NCI-H187 treated with DMSO at 0.1 percent for 48 hours (cell line): ENCODE results near the gene C1orf50.
"Not testable (repeated sequence)": the region's sequence is repeated elsewhere in the genome, so short reads cannot be mapped to it uniquely, and the experiment has no call there.

Source experiments
- DNase-seq: peaks from one replicate; lab custom pipeline; 2025; lab: John Stamatoyannopoulos, UW

Gene C1orf50

DNA sequence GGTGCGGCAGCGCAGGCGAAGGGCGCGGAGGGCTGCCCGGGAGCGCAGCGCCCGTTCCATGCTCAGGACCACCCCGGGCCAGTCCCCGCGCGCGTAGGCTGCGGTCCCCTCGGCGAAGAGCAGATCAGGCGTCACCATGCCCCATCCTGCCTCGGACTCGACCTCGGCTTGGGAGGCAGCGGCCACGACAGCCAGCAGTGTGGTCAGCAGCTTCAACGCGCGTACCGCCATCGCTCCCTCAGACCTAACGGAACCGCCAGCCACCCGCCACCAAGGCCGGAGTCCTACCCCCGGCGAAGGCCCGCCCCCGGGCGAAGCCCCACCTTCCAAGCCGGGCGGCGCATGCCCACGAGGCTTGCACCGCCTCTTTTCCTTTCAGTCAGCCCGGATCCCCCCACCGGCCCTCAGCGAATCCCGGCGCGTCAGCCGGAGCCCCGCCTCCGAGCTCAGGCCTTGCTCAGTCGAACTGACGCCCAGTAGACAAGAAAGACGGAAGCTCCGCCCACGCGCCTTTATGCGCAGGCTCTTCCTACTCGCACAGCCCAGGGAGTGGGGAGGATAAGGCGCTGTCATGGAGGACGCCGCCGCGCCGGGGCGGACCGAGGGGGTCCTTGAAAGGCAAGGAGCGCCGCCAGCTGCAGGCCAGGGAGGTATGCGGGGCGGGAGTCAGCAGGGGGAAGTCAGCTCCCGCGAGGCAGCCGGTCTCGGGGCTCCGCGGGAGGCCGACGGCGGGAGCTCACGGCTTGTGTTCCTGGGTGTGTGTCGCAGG lies at the start of gene C1orf50, which contains the start of gene P3H1:
C1orf50 (plus strand) TSS at position 509 of the 769 bp plus-strand sequence; CDS start at position 572, 63 bp downstream.
P3H1 (minus strand) TSS at position 288 of the 769 bp plus-strand sequence; CDS start at position 231, 57 bp downstream.
- DNase-seq, result peak; percentile 87

DNA sequence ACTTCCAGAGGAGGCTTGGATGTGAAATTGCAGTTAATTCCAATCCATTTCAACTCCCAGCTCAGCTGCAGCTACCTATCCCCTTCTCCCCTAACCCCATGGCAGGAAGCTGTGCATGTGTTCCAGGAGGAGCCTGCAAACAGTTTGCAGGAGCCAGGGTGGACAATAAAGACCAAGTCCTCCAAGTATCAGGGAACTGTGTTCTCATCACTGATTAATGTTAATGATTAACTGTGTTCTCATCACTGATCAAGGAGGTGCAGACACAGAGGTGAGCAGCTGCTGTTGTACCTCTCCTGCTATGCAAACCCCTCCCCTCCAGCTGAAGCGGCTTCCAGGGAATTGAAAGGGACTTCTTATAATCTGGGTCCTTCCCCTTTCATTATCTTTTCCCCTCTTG lies 46.2 kb upstream of the C1orf50 start:
- no peak for DNase-seq

DNA sequence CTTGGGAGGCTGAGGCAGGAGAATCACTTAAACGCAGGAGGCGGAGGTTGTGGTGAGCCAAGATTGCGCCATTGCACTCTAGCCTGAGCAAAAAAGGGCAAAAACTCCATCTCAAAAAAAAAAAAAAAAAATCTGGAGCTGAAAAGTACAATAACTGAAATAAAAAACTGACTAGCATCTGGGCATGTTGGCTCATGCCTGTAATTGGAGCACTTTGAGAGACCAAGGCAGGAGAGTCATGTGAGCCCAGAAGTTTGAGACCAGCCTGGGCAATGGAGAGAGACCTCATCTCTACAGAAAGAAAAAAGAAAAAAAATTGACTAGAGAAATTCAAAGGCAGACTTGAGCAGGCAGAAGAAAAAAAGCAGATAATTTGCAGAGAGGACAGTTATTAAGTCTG lies 45.1 kb upstream of the C1orf50 start:
- DNase-seq, result no peak

DNA sequence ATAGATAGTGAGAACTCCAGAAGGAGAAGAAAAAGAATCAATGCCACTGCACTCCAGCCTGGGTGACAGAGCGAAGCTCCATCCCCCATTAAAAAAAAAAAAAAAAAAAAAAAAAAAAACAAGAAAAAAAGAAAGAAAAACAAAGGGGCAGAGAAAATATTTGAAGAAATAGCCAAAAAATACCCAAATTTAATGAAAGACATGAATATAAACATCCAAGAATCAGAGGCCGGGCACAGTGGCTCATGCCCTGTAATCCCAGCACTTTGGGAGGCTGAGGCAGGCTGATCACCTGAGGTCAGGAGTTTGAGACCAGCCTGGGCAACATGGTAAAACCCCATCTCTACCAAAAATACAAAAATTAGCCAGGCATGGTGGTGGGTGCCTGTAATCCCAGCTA lies 44.6 kb upstream of the C1orf50 start:
- DNase-seq, result not testable (repeated sequence)

DNA sequence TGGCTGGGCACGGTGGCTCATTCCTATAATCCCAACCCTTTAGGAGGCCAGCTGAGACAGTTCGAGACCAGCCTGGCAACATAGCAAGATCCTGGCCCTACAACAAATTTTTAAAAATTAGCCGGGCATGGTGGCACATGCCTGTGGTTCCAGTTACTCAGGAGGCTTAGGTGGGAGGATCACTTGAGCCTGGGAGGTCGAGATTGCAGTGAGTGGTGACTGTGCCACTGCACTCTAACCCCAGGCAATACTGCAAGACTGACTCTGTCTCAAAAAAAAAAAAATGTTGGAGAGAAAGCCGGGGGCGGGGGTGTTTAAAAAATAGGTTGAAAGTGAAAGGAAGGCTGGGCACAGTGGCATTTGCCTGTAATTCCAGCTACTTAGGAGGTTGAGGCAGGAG lies 43.5 kb upstream of the C1orf50 start:
- no peak for DNase-seq

GRCh38 chr1:42725820-42726219 lies 41.2 kb upstream of the C1orf50 start:
- DNase-seq, result not testable (repeated sequence)

DNA sequence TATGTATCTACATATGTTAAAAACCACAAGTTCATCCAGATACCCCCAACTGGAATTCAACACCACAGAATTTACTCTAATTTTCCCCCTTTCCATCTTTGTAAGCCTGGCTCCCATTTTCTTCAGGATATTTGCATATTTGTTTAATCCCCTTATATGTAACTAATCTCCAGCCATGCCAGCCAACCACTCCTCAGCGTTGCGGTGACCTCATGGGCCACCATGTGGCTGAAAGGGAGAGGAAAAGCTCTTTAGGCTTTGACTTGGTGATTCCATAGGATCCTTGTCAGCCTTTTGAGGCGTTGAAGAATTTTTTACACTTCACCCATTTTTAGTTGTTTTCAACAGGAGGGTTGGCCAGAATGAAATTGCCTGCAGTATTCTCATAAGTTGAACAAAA lies 37.0 kb upstream of the C1orf50 start:
- no peak for DNase-seq

GRCh38 chr1:42730988-42731387 lies 36.1 kb upstream of the C1orf50 start:
- no peak for DNase-seq

DNA sequence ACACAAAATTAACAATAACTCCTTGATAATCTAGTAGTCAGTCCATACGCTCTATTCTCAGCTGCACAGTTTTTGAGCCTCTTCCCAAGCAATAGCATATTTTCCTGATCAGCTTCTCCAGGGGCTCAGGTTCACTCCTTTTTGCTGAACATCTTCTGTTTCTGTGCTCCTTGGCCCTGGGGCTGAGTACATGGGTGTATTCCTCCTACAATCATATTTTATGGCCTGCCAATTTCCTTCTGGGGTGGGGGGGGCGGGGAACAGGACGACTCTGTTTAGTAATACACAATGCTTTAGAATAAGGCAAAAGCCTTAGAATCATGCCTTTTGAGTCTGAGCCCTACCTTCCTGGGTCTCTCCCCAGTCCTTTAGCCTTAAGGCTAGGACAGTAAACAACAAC lies 35.5 kb upstream of the C1orf50 start:
- DNase-seq, result no peak

DNA sequence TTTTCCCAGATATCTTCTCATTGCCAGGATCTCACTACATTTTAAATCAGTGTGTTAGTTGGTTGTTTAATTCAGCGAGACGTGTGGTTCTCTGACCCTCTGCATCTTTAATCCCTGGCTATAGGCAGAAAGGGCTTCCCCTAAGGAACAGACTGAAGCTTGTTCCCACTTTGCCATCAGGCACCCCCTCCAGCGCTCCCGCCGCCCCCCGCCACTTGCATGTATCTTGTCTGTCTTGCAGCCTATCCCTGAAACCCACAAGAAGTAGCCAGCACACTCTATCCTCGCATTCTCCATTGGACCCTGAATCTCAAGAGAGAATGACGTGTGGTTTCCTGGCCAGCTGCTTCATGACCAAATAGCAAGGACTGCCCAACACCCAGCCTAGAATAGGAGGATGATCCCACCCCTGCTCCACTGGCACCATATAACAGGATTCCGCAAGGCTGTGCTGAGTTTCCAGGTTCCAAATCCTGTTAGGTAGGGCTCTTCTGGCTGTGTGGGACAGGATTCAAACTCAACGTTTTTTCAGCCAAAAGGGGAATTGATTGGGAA lies 34.8 kb upstream of the C1orf50 start:
- no peak for DNase-seq

- DNase-seq, result no peak
Observed at GRCh38 chr1:42733415-42734200, 33.4 kb upstream of the C1orf50 start.

DNA sequence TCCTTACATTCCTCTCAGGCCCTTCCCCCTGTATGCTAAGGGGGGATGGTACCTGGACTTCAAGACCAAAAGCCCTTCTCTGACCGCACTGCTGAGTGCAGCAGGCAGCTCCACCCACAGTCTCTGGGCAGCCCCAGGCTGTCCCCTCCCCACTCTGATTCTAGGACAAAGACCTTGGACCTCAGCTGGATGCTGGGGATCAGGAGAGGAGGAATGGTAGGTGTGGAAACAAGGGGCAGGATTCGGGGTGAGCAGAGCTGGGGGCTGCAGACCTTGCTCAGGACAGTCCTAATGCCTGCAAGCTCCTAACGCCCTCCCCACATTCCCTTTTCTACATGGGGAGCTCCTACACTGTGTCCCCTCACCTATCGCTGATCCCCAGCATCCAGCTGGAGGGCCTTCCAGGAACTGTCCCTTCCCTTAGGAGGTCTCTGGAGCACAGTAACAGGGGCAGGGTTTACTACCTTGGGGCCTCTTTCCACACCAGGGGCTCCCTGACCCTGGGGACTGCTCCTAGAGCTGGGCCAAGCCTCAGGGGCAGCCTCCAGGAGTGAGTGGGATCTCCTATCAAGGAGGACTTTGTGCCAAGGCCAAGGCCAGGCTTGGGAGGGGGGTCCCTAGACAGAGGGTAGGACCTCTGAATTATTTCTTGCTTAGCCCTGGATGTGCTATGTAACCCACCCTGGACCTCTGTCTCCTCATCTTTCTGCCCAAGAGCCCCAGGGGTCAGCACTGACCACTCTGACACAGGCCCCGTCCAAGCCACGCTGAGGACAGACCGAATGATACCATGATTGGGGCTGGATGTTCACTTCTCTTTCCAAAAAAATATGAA lies 32.6 kb upstream of the C1orf50 start:
- DNase-seq, result no peak

DNA sequence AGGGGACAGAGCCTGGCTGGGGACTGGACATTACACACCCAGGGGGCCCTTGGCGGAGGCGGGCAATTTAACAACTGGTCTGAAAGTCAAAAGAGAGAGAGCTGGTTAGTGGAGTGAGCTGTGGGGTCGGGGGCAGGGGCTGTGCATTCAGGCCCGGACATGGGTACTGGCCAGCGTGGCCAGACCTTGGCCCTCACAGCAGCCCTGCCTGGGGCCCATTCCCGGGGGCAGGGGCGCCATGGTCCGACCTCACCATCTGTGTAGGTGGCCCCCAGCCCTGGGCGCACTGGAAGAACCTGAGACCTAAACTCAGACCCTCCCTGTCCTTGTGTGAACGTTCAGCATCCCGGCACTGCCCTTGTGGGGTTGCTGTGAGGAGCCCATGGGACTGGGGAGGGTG lies 32.0 kb upstream of the C1orf50 start:
- no peak for DNase-seq

DNA sequence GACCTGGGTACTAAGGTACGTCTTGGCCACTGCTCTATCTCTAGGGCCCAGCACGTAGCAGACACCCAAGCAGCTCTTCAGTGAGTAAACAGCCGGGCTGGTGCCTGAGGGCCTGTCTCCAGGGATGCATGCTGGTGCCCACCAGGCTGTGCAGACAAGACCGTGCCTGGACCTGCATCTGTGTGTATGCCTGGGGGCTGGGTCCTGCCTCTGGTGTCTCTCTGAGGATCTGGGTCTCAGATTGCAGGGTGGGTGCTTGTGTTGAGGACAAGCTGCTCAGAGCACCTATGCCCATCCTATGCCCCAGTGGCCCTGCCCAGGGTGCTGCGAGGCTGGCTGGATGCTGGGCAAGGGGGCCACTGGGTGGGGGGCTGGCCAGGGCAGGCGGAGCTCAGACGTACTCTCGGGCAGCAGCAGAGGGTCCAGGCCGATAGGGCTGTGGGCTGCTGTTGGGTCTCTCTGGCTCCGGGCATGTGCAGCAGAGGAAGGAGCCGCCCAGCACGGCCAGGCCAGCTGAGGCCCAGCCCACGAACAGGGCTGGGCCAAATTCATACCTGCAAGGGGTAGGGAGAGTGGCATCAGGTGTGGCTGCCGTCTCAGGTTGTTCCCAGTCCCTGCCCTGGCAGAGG lies 31.5 kb upstream of the C1orf50 start:
- DNase-seq, result no peak

DNA sequence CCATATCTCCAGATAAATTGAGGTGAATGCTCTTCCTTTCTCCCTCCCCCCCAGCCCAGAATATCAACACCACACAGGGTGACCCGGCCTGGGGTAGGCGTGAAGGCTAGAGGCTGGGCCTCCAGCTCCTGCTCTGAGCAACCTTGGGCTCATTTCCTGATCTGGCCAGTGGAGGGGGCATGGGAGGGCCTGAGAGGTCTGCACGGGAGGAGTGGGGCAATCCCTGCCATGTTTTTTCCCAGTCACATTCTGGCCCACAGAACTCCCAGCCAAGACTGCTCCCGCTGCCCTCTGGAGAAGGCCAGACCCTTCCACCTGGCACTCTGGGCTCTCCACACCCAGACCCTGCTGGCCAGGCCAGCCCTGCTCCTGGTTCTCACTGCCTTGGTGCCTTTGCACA lies 30.9 kb upstream of the C1orf50 start:
- no peak for DNase-seq

GRCh38 chr1:42736571-42737200 lies 30.4 kb upstream of the C1orf50 start:
- no peak for DNase-seq

DNA sequence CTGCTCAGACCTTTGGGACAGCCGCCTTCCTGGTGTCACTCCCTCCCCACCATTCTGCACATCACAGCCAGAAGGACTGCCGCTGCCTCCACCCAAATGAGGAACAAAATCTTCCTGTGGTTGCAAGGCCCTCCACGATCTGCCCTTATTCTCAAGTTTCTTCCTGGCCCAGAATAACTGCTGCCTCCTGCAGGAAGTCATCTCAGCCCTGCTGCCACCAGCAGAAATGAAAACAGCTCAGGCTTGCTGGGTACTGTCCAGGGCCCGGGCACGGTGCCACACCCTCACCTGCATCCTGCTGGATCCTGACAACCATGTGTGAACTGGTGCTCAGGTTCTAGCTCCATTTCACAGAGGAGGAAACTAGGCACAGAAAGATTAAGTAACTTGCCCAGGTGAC lies 29.8 kb upstream of the C1orf50 start:
- DNase-seq, result no peak

DNA sequence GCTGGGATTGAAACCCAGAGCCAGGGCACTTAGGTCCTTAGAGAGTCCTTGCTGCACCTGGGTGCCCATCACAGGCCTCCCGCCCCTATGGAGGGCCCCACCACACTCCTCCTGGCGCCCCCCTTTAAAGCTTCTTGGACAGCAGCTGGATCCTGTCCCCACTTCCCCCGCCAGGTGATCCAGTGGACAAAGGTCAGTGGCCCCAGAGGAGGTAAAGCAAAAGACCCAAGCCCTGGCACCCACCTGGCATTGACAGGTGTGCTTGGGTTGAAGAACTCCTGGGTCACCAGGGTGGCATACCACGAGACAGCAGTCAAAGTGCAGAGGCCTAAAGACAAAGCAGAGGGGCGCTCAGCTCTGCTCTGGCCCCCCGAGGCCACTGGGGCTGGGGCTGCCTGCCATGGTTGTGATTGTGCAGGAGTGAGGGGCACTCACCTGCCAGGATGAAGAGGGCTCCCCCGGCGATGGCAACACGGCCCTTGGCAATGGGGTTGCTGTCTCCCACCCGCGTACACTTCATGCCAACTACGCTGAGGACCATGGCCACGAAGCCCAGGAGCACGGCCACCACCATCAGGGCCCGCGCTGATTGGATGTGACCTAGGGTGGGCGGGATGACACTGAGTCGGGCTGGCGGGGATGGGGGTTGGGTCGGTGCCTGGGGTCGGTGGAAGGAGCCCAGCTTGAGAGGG lies 28.9 kb upstream of the C1orf50 start:
- no peak for DNase-seq

DNA sequence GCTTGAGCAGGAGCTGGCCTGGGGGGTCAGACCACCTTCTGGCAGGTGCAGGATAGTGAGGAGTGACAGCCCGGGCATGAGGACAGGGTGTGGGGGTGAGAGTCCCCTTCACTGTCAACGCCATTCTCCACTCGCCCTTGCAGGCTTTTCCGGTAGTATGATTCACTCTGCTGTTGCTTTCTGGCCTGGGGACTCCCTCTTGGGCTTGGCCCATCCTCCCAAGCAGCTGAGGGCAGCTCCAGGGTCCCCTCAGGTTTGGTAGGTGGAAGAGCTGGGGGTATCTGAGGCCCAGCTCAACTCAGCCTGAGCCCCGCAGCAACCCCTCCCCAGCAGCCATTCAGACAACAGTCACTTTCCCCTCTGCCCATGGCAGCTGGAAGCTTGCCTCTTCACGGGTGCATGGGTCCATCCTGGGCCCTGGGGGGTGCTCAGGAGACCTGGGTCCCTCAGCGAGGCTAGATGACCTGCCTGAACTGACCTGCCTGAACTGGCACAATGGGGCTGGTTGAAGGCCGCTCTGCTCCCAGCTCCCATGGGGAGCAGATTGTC lies 28.3 kb upstream of the C1orf50 start:
- DNase-seq, result no peak
